Stimulated activated CD4-positive, alpha-beta T cell treated with anti-CD3 and anti-CD28 coated beads, Interleukin-12 subunit alpha, Interleukin-12 subunit beta, amount 100 ng/mL, for 48 hours (primary cell): ENCODE results near the gene MITF.

Source experiments
- DNase-seq, 3 donors: peaks; one replicate each; pipeline ENCODE4 v3.0.0-alpha.2; 2020; ENCODE audit warnings: low read depth in 2 of 3, low spot score in 1 of 3

The MITF gene

DNA sequence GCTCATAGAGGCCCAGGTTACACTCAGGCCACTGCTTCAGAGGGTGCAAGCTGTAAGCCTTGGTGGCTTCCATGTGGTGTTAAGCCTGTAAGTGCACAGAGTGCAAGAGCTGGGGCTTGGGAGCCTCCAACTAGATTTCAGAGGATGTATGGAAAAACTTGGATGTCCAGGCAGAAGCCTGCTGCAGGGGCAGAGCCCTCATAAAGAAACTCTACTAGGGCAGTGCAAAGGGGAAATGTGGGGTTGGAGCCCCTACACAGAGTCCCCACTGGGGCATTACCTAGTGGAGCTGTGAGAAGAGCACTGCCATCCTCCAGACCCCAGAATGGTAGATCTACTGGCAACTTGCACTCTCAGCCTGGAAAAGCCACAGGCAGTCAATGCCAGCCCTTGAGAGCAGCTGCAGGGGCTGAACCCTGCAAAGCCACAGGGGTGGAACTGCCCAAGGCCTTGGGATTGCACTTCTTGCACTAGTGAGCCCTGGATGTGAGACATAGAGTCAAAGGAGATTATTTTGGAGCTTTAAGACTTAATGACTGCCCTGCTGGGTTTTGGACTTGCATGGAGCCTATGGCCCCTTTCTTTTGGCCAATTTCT is 14.0 kb downstream of the MITF start:
- DNase-seq, result no peak

DNA sequence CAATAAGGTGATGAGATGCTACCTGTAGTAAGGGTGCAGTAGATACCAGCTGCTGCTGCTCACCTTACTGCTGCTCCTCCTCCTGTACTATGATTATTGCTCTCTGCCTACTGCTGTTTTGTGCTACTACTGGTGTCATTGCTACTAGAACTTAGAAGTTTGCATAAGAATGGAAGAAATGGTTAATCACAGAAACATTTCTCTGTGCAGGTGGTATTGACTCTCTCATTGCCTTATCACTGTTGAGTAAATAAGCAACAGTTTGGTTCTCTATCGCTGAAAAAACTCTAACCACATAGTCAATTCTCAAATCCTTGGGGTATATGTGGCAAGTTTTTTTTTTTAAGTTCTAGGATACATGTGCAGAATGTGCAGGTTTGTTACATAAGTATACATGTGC is 16.5 kb downstream of the MITF start:
- DNase-seq, result no peak

DNA sequence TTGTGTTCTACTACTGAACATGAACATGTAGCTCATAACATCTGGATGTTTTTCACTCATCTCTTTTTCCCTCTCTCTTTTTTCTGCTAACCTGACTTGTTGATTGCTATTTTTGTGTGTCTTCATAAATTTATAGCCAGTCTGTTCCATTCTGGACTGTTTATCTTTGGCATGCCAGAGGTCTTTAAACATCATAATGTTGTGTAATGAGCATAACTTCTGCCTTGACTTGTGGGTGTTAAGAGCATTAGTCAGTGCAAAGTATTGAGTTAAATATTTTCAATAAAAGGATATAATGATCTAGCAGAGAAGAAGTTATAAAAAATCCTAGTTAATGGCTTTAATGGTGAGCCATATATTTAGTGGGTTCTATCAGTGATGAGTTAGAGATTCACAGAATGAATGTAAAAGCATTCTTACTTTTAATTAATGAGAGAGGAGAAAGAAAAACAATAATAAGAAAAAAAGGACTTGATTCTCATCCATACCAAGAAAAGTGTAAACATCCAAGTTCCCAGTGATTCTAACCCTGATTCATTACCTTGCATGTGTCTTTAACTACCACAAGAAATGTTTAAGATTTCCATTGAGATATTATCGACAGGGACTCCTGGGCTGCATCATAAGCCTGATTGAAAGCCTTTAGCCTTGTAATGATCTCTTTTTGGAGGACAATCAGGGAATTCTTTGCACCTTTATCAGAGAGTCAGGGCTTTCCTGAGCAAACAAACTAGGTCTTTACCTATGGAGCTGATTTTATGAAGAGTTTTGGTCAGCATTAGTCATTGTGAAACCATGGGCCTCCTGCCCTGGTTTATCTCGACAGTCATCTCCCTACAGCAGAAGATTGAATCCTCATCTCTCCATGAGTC is 22.9 kb downstream of the MITF start:
- no peak for DNase-seq

DNA sequence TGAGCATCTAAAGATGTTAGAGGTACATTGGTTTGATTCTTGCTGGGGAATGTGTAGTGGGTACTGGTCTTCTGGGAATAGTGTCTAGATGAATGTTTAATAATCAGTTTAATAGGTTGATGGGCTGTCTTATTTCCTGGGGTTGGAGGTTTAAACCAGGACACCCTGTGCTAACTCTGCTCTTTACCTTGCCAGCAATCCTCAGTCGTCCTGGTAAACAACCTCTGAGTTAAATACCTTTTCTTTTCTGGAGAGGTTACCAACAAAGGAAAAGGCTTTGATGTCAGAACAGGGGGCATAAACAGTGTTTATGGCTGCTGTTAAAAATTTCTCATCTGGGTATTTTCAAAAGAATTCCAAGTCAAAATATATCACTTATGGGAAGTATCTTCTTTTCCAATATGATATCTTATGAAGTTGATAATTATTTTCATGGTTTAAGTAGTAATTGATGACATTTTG is 23.5 kb downstream of the MITF start:
- no peak for DNase-seq

DNA sequence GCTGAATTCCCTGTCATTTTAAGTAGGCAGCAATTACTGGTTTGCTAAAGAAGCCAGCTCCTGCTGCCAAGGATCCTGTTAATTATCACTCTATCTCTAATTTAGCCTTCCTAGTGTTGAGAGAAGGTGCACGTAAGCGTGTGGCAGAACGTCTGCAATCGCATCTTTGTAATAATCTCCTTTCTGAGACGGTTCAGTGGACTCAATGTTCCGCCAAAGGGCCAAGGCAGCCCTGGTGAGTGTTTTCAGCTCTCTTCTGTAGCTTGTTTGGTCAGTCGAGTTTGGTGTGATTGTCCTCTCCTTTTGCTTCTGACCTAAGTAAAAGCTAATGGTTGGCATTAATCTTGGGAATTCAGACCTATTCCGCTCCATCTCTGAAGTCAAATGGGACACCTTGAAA is 24.2 kb downstream of the MITF start:
- DNase-seq, result no peak

DNA sequence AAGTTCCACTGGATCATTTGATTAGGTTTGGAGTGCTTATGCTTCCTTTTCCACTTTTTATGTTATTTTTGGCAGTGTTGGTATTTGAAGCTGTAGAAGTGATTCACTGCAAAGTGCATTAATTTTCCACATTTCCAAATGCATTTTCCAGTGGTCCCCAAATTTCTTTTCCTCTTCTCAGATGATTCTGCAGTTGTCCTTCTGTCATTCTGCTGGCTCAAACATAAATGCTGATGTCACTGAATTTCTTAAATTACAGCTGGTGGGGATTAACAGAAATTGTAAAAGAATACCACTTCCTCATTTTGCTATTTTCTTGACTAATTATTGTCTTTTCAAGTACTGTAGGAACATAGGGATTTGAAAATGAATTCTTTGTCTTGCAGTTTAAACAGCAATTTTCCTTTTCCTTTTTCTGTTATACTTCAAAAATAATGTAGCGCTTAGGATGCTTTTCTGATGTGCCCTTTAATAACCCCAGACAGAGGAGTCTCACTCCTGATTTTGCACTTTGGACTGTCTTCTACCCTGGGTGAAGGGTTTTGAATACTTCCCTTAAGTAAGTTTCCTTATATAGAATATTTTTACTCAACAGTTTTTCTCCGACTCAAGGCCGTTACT is 25.0 kb downstream of the MITF start:
- no peak for DNase-seq

DNA sequence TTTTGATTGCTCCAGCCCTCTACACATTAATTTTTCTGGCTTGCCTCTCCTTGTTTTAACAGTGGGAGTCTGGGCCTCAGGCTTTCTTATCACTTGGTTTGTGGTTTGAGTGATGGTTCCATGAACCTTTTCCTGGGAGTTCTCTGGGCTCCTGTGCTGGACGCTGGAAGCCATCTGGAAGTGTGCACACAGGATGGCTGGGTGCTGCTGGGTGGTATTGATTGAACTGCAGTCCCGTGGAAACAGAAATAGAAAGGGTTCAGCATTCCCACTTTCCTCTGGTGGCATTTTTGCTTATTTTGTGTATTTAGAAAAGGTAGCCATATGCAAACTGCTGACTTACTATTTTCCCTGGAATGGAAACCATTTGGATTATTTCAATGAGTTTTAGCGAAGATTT is 25.6 kb downstream of the MITF start:
- no peak for DNase-seq

DNA sequence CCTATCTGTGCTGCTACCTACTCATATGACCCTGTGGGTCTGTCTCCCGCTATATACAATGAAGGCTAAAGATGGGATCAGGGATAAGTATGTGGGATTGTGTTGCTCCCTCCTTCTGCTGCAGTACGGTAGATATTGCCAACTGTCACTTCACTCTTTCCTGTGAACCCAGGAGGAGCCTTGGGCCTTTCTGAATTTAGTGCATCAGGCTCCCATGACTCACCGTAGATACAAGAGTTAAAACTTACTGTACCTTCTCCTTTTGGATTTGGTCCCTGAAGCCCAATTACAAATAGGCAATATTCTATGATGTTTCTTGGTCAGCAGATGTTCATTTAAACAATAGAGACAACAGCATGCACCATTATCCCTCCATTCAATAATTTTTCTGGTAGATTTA is 27.4 kb downstream of the MITF start:
- DNase-seq, result no peak

DNA sequence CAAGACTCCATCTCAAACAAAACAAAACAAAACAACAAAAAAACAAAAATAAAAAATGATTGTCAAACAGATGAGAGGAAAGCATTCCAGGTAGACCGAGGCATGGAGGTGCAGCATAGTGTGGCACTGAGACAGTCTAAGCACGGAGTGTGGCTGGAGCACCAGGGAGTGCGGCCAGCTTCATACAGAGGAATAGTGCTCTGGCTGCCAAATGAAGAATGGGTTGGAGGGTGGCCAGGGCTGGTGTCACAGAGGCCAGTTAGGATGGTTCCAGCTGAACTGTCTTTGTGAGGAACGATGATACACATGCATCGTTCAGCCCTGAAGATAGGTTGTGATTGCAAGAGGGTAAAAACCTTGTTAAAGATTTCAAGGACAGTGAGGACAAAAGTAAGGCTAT is 28.3 kb downstream of the MITF start:
- DNase-seq, result no peak

DNA sequence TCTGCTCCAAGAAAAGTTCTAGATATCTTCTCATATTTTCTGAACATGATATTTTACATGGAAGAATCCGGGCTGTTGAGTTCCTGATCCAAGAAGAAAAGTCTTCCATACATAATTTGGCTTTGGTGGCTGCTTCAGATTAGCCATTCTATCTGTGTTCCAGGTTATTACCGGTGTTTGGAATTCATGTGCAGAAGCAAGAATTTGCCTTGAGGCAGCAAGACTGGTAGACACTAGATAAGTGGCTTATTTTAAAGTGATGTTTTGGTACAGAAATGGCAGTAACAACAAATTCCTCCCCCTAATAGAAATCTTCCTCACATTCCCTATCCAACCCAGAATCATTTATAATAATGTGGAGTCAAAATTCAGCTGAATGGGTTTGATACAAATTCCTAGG is 29.2 kb downstream of the MITF start:
- DNase-seq, result no peak

DNA sequence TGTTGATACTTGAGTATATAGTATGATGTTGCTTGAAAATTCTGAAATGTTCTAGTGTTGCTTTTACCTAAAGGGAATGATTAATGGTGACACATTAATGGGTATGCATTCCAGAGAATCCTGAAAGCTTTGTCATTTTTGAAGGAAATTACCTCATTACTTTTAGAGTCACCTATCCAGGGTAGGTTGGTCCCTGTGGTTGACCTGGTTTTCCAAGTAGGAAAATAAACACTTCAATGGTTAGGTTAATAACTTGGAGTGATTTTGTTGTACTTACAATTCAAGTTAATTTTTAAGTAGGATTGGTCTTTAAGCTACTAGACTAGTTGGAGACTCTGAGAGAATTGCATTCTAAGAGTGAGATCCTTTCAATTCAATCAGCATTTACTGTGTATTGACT is 31.0 kb downstream of the MITF start:
- DNase-seq, result no peak

DNA sequence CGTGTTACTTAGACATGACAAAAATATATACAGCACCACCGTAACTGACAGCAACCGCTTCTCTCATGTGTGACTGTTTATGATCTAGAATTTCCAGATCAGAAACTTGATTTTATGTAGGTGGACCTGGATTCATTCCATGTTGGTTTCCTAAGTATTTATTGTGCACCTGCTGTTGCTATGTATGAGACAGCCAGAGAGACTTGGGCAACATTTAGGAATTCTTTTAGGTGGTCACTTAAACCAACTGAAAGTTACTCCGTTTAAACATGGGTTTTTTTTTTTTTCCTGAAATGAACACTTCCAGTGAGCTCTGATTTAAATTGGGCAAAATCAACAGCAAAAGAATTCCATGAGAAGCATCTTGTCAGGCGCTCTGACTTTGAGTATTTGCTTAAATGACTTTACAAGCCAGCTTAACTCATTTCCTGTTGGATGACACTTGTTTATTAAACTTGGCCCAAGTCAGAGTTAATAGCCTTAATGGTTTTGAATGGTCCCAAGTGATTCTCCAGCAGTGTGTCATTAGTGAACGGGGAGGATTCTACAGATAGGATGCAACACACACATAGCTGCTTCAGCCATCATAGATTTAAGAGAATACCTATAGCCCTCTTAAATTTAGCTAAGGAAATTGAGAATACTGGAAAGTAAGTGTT is 31.8 kb downstream of the MITF start:
- DNase-seq, result no peak

DNA sequence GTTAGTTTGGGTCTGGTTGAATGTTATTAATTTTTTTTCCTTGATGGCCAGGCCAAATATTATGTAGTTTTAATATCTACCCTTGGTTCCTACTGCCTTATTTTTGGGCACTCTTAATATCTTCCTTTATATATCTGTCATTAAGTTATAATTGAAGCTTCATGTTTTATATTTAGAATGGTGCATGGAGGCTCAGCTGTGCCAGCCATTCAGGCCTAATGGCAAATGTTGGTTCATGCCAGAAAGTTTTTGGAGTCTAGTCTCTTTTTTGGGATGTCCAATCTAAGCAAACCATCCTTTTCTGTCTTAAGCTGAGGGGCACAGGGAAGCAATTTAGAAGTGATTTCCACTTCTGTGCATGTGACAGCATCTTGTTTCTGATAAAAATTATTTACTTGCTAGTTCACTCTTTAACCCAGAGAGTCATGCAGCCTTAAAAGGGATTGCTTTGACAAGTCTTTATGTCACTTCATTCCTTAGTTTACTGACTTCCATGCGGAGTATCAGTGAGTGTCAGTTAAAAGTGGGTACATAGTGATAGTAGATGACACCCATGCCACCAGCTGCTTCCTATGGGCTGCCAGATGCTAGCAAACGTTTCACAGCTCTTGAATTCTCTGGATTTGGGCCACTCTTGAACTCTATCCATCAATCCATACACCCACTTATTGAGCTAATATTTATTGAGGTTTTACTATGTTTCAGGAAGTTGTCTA is 33.0 kb downstream of the MITF start:
- no peak for DNase-seq

DNA sequence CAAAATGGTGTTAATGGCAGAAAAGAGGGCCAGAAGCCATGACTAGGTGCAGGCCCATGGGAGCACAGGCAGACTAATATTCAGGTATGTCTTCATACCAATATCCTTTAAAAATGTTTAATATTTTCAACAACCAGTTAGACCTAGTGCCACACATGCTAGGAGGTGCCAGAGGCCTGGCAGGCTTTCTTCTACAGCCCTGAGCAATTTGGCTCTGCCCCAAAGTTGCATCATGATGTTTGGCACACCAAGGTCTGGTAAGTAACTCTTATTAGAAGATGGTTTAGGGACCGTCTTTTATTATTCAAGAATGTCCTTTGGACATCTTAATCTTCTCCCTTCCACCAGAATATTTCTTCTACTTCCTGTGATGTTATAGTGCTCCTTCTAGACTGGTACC is 34.8 kb downstream of the MITF start:
- DNase-seq, result no peak

DNA sequence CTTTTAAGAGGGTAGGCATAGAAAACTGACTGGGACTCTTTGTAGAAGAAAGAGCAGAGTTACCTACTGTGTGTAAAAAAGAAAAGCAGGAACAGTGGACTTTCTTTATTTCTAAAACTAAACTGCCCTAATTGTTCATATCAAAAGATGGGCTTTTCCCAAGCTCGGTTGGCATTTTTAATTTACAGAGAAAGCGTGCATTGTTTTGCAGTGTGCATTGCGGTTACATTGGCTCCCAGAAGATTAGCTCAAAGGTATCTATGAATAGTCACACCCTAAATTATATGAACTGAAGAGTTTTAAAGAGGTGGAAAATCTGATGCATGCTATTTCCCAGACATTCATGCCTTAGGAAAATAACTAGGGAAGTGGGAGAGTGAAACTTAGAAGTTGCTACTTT is 36.5 kb downstream of the MITF start:
- no peak for DNase-seq

DNA sequence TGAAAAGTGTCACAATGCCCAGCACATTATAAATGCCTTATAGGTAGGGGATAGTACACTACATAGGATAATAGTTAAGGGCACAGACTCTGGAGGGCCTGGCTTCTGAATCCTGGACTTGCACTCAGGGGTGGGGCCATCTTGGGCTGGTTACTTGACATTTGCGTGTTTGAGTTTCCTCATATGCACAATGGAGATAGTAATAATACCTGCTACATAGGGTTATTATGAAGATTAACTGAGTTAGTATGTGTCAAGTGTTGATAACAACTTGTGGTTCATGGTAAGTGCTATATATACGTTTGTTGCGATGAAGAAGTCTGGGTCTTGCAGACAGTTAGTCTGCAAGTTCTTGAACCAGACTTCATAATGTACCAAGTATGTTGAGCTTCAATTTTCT is 37.0 kb downstream of the MITF start:
- no peak for DNase-seq

DNA sequence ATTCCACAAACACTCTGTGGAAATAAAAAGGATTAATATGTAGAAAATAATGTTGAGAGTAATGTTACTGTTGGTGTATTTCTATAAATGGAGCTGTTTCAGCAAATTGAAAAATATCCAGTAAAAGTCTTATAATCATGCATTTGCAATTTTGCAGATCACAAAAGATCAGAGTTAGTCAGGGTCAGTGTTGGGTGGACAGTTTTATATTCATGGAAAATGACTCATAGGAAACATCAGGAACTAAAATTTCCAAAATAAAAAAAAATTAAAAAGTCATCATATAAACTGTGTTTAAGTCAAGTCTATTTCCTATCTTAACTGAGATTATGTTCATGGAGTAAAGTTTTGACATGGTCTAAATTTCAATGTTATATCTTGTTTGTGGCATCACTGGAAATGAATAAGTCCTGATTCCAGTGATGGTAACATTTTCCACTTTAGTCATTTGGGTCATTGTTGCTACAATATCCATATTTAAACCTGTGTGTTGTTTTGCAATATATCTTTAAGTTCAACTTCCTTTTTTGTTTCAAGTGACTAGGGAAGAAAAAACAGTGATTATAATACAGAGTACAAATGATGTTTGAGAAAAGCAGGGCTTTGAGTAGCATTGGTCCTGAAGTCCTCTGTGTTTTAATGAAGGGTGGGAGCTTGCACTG is 37.8 kb downstream of the MITF start:
- no peak for DNase-seq

DNA sequence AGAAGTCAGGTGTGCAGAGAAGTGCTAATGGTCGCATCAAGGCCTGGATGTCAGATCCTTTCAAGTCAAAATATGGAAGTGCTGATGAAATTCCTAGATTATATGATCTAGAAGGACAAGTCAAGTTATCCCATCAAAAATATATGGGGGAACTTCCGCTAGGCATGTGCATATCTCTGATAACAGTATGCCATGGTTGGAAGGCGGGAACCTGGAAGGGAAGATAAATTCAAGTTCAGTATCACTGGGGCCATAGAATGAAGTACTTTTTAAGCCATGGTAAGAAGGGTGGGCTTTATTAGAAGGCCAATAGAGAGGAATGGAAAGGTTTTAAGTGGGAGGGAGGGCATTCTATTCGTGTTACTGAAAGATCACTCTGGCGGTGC is 38.3 kb downstream of the MITF start:
- no peak for DNase-seq

DNA sequence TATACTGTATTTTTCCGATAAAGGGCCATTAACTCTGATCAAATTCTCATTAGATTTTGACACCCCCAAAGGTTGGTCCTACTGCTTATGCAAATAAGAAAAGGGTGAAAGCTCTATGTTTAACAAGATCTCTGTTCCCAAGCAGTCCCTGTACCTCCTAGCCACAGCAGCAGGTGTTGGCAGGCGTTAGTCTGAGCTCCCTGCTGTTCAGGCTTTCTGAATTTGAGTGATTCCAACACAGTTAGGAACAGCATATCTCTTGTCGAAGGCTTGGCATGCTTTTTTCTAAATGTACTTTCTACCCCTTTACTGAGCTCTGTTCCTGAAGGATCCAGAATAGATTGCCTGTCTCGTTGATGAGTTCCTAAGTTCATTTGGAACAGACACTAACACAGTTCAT is 42.3 kb downstream of the MITF start:
- DNase-seq, result no peak

DNA sequence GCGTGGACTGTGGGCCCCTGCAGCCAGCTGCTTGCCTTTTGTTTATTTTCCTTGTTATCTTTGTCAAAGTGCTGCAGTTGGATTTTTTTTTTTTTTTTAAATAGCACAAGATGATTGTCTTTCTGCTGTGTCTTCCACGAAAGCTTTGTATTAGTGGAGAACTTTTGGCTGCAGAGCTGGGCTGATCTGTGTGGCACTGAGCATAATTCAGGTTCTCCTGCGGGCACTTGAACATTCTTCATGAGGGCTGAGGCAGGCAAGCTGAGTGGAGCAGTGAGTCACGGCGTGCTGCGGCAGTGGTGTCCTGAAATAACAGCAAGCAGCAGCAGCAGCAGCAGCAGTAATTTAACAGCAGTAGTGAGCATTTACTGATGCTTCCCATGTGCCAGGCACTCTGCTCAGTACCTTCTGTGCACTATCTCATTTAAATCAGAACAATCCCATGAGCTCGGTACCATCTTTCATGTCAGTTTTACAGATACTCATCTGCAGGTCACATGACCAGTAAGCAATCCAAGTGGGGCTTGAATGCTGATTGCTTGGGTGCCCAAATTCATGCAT is 45.8 kb downstream of the MITF start:
- no peak for DNase-seq
